Stimulated activated CD8-positive, alpha-beta memory T cell treated with anti-CD3 and anti-CD28 coated beads, Interleukin-15, amount 100 ng/mL, for 4 hours (primary cell): Measurements from ENCODE around the gene ATOH1.

Experiments used
- DNase-seq, 2 donors: peaks; one replicate each; pipeline ENCODE4 v3.0.0-alpha.2; 2020; ENCODE audit warnings: low read depth in 2 of 2

ATOH1 gene

GRCh38 chr4:93828332-93828994 is at the start of gene ATOH1:
Gene ATOH1, plus strand, starts transcription at chr4:93828753. Its CDS starts 174 bp downstream, at chr4:93828927.
- DNase-seq, result no peak

GRCh38 chr4:93779228-93779627 is 49.3 kb upstream of the ATOH1 start:
- no peak for DNase-seq

- no peak for DNase-seq
Observed at GRCh38 chr4:93780080-93780479, 48.5 kb upstream of the ATOH1 start.

- no peak for DNase-seq
Observed at GRCh38 chr4:93781198-93781597, 47.4 kb upstream of the ATOH1 start.

GRCh38 chr4:93786149-93786548 is 42.4 kb upstream of the ATOH1 start:
- DNase-seq, result no peak

GRCh38 chr4:93788712-93789111 is 39.8 kb upstream of the ATOH1 start:
- DNase-seq, result no peak

GRCh38 chr4:93791570-93792195 is 36.9 kb upstream of the ATOH1 start:
- DNase-seq, result no peak

GRCh38 chr4:93802045-93802444 is 26.5 kb upstream of the ATOH1 start:
- DNase-seq, result no peak

- DNase-seq, result no peak
Observed at GRCh38 chr4:93809773-93810172, 18.8 kb upstream of the ATOH1 start.

GRCh38 chr4:93810340-93810992 is 18.1 kb upstream of the ATOH1 start:
- DNase-seq, result no peak

GRCh38 chr4:93813092-93813491 is 15.5 kb upstream of the ATOH1 start:
- DNase-seq, result no peak

GRCh38 chr4:93814141-93814540 is 14.4 kb upstream of the ATOH1 start:
- no peak for DNase-seq

GRCh38 chr4:93814722-93815121 is 13.8 kb upstream of the ATOH1 start:
- DNase-seq, result no peak

GRCh38 chr4:93825551-93826216 is 2.9 kb upstream of the ATOH1 start:
- DNase-seq, result no peak

- no peak for DNase-seq
Observed at GRCh38 chr4:93827272-93827947, 1.1 kb upstream of the ATOH1 start.

GRCh38 chr4:93828995-93829819 is 654 bp downstream of the ATOH1 start:
- DNase-seq, result no peak

- no peak for DNase-seq
Observed at GRCh38 chr4:93829820-93830687, 1.5 kb downstream of the ATOH1 start.

- DNase-seq, result no peak
Observed at GRCh38 chr4:93831716-93832496, 3.4 kb downstream of the ATOH1 start.
